ENCODE data around the gene HMOX1. TPM values are rescaled to one million over a fixed set of nuclear protein-coding genes. Genes with fewer than 3 reads are reported as not detected.
A peak's percentile ranks its signal among the peaks of the same experiment; 100 is the strongest.

The HMOX1 gene
- total RNA-seq, 1 experiment from 2014 or later: 12.1 TPM

- no peak for TF ChIP-seq ZNF423 (CRISPR knock-in tag; IDR thresholded peaks at IDR 0.05)
- TF ChIP-seq NR3C1 (CRISPR knock-in tag; conservative IDR thresholded peaks at IDR 0.05; ENCODE audit: low read depth): no peak
These were observed 18.3 kb downstream of the HMOX1 start (continued) for GRCh38 chr22:35399114-35399677.

- Mint-ChIP-seq H3K4me1 (peaks cover 42% of the 10 kb centered on the region), H3K27ac (peak within 1 kb of the TSS; percentile 98), H3K36me3 (peaks cover 36% of the 10 kb centered on the region), H3K9me3 (no peaks in the 10 kb centered on the region), H3K4me3 (peak within 1 kb of the TSS; percentile 96), H3K27me3 (ENCODE audit: low read depth) (no peaks in the 10 kb centered on the region)
- peak; percentile 94 for ATAC-seq
- POLR2A ChIA-PET: interaction anchor here (0.6 to 1.2 kb wide), 4 partner anchors 8 to 47 kb away, joined by 3 to 4 read pairs (median 3); no protein-coding TSS in a partner anchor
- DNase-seq (ENCODE audit: low spot score): peak; percentile 97
- CTCF ChIA-PET: interaction anchor here (0.5 to 1.3 kb wide), 3 partner anchors 18 to 49 kb away, joined by 3 to 9 read pairs (median 5); no protein-coding TSS in a partner anchor
- TF ChIP-seq NR1H2 (CRISPR knock-in tag; IDR thresholded peaks at IDR 0.05) (no peak), NFATC4 (CRISPR knock-in tag; IDR thresholded peaks at IDR 0.05) (0 out of 2 replicates have a peak, but pooled peaks have one; percentile 47), GRHL2 (CRISPR knock-in tag; IDR thresholded peaks at IDR 0.05; ENCODE audit: insufficient replicate concordance, severe bottlenecking) (no peak), MYBL2 (CRISPR knock-in tag; IDR thresholded peaks at IDR 0.05) (peak; percentile 67; the same call in 1 of the 2 replicates), ZNF317 (CRISPR knock-in tag; IDR thresholded peaks at IDR 0.05; ENCODE audit: borderline replicate concordance, low read depth) (no peak), ZNF423 (CRISPR knock-in tag; IDR thresholded peaks at IDR 0.05) (no peak), SP1 (CRISPR knock-in tag; conservative IDR thresholded peaks at IDR 0.05) (peak; percentile 87), FOXK1 (CRISPR knock-in tag; IDR thresholded peaks at IDR 0.05) (peak; percentile 86), ZNF532 (CRISPR knock-in tag; IDR thresholded peaks at IDR 0.05; ENCODE audit: borderline replicate concordance) (no peak), MXD4 (CRISPR knock-in tag; IDR thresholded peaks at IDR 0.05; ENCODE audit: borderline replicate concordance) (no peak), RELA (CRISPR knock-in tag; IDR thresholded peaks at IDR 0.05; ENCODE audit: borderline replicate concordance) (no peak), CTCF (IDR thresholded peaks at IDR 0.05) (no peak), PRRX2 (CRISPR knock-in tag; IDR thresholded peaks at IDR 0.05) (no peak), IRF1 (CRISPR knock-in tag; IDR thresholded peaks at IDR 0.05) (no peak), SMAD4 (CRISPR knock-in tag; IDR thresholded peaks at IDR 0.05) (no peak), ZNF219 (CRISPR knock-in tag; IDR thresholded peaks at IDR 0.05; ENCODE audit: borderline replicate concordance) (no peak), USF2 (CRISPR knock-in tag; IDR thresholded peaks at IDR 0.05) (peak; percentile 56; the same call in 1 of the 2 replicates), NR3C1 (CRISPR knock-in tag; conservative IDR thresholded peaks at IDR 0.05; ENCODE audit: low read depth) (0 out of 2 replicates have a peak, but pooled peaks have one; percentile 69), SMAD3 (CRISPR knock-in tag; IDR thresholded peaks at IDR 0.05; ENCODE audit: borderline replicate concordance) (peak; percentile 86; the same call in 1 of the 2 replicates), ZMAT4 (CRISPR knock-in tag; IDR thresholded peaks at IDR 0.05) (no peak), USF1 (CRISPR knock-in tag; IDR thresholded peaks at IDR 0.05) (peak; percentile 52; the same call in 1 of the 2 replicates), RORB (CRISPR knock-in tag; IDR thresholded peaks at IDR 0.05) (no peak), OVOL2 (CRISPR knock-in tag; IDR thresholded peaks at IDR 0.05; ENCODE audit: borderline replicate concordance) (no peak), HMGA2 (CRISPR knock-in tag; IDR thresholded peaks at IDR 0.05) (no peak)
These were observed 19.0 kb downstream of the HMOX1 start, which contains the start of gene MCM5 for GRCh38 chr22:35399678-35400500. Gene MCM5, plus strand, starts transcription at chr22:35400140. Its CDS starts 299 bp downstream, at chr22:35400439.

Measured in WTC11 (cell line).